GM19025 (cell line): ENCODE data around the gene PPIL6.
"Not testable (repeated sequence)": the region's sequence is repeated elsewhere in the genome, so short reads cannot be mapped to it uniquely, and the experiment has no call there.

Source experiments
- ATAC-seq: cut with Tn5 transposase; IDR thresholded peaks from one replicate; pipeline ENCODE4 v1.9.1; 2021; ENCODE audit warnings: mild to moderate bottlenecking, low read depth, moderate library complexity; ENCODE audit not compliant: unreplicated experiment

Gene PPIL6

DNA sequence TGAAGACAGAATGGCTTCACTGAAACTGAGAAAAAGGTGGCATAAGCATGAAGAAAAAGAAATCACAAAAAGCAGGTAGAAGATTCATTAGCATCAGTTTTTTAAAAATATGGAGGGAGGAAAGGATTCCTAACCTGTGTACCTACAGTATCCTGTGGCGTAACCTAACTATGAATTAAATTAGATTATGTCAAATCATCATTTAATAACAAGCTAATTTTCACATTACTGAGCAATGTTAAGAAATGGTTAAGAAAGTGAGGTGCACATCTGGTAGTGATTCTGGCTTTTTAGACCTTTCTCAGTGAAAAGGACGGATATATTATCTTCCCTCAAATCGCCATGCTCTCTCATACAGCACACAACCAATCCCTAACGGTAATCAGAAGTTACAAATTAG, 70.7 kb downstream of the PPIL6 start:
- no peak for ATAC-seq

DNA sequence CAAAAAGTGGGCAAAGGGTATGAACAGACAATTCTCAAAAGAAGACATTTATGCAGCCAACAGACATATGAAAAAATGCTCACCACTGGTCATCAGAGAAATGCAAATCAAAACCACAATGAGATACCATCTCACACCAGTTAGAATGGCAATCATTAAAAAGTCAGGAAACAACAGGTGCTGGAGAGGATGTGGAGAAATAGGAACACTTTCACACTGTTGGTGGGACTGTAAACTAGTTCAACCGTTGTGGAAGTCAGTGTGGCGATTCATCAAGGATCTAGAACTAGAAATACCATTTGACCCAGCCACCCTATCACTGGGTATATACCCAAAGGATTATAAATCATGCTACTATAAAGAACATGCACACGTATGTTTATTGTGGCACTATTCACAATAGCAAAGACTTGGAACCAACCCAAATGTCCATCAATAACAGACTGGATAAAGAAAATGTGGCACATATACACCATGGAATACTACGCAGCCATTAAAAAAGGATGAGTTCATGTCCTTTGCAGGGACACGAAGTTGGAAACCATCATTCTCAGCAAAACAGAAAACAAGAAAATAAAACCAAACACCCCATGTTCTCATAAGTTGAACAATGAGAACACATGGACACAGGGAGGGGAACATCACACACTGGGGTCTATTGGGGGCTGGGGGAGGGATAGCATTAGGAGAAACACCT, 75.9 kb downstream of the PPIL6 start:
- not testable (repeated sequence) for ATAC-seq

DNA sequence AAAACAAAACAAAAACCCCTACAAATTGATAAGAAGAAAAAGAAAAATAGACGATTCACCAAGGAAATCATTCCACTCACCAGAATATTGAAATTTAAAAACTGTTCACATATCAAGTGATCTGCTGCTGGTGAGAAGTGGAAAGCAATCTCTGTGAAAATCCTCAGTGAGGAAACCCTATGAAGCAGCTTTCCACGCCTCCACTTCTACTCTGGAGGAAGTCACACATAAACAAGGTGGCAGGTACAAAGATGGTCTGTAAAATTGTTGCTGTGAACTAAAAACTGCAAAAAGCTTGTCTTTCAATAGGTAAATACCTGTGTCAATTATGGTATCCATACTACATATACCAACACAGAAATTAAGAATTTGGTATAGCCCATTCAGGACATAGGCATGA, 76.7 kb downstream of the PPIL6 start:
- no peak for ATAC-seq

DNA sequence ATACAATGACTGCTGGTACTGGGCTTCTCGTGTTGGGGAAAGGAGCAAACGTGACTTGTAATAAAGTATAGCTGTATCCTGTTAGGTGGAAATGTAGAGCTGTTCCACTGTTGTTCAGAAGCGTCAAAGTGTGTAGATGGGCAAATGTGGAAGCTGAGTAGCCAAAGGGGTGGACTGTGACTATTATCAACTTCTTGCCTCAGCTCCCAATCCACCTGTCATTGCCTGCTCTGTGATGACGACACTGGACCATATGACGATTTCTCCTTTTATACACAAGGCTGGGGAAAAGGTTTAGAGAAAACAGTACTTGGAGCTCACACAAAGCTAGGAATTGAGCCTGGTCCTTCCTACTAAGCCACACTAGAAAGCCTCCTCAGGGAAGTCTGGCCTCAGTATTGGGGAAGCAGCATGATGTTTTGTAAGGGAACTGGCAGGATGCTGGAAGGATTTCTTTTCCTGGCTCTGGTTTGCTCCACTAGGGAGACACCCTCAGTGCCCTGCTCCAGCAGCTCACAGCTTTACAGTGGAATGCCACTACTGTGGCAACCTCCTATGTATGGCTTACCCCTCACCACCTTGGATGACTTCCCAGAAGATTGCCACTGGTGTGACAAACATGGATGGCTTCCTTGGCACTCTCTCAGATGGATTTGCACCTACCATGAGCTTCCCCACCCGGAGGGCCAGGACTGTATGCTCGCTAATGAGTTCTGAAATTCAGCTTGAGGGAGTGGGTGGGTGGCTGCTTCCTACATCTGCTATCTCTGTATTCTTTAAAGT, 78.1 kb downstream of the PPIL6 start:
- no peak for ATAC-seq

DNA sequence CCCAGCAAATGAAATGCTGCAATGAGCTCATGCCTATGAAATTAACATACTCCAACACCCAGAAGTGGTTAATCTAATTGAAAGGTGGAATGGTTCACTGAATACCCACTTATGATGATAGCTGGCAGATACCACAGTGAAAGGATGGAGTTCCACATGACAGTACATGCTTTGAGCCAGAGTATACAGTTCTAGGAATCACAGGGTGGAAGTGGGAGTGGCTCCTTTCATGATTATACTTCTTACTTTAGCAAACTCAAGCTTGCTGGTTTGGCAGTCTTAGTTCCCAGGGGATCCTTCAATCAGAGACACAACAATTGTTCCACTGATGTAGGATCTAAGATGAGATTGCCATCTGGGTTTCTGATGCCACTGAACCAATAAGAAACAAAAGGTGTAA, 79.6 kb downstream of the PPIL6 start:
- no peak for ATAC-seq

DNA sequence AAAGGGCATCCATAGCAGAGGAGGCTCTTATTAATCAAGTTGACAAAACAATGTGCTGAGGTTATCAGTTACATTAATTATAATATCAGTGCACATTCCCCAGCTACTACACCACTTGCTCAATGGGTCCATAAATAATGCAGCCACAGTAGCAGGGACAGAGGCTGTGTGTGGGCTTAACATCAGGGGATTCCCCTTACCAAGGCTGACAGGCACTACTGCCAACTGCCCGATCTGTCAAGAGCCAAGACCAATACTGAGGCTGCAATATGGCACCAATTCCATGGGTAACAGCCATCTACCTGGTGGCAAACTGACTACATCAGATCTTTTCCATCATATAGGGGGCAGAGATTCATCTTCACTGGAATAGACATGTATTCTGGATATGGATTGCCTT, 80.1 kb downstream of the PPIL6 start:
- ATAC-seq = no peak

DNA sequence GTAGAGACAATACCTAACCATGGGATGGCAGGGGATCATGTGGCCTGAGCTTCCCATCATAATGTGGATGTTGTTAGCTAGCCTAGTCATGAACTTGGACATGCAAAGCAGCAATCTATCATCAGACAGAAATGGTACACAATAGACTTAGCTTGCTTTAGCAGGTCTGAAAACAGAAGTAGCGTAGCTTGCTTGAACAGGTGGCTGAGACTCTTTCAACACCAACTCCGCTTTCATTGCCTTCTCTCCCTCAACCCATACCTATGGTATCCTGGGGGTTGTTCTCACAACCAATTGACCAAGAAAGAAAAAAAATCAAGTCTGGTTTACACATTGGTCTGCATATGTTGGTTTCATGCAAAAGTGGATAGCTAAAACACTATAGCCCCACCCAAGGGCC, 81.2 kb downstream of the PPIL6 start:
- no peak for ATAC-seq

DNA sequence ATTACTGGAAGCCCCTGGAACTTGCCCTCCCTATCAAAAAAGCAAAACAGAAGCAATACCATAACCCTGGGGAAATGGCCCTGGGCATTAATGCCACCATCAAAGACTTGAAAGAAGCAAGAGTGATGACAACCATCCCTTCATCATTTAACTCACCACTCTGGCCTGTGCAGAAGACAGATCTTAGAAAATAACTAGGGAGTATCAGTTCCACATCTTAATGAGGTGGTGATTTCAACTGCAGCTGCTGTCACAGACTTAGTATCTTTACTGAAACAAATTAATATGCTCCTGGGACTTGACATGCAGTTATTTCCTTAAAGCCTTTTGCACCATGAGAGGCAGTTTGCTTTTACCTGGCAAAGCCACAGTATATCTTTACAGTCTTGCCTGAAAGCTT, 82.2 kb downstream of the PPIL6 start:
- no peak for ATAC-seq

DNA sequence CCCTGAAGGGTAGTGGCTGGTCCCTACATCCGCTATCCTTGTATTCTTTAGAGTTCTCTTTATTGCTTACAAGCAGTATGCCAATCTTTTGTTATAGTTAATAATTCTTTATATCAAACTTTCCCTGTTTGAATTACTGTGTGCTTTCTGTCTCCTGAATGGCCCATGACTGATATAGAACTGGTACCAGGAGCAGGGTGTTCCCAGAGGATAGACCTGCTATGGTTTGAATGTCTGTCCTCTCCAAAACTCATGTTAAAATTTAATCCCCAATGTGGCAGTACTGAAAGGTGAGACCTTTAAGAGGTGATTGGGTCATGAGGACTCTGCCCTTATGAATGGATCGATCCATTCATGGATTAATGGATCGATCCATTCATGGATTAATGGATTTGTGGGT, 84.2 kb downstream of the PPIL6 start:
- ATAC-seq = no peak

DNA sequence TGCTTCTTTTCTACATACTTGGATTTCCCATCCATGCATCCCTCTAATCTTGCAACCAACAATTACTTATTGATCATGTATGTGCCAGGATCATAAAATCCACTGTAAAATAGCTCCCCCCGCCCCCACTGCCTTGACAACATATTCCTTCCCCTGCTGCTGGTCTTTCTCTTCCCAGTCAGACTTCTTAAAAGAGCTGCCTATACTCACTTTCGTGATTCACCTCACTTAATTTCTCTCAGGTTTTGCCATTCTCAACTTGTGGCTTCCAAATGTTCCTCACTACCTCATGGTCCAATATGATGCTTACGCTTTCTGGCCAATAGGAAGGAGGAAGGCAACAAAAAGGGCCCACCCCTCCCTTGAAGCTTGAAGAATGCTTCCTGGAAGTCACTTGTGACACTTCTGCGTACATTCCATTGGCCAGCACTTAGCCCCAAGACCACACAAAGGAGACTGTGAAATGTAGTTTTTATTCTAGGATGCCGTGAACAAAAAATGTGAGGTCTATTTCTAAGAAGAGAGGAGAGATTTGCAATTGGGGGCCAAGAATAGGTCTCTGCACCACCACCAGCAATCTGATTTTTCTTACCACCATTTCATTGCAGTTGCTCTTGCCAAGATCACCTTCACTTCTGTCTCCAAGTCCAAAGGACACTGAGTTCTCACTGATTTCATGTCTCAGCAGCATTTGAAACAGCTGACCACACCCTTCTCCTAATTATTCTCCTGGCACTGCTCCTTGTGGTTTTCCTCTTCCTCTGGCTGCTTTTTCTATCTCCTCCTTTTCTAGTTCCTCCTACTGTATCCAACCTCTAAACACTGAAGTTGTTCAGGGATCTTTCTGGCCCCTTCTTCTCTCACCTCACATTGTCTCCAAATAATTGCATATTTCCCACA, 88.9 kb downstream of the PPIL6 start:
- no peak for ATAC-seq

DNA sequence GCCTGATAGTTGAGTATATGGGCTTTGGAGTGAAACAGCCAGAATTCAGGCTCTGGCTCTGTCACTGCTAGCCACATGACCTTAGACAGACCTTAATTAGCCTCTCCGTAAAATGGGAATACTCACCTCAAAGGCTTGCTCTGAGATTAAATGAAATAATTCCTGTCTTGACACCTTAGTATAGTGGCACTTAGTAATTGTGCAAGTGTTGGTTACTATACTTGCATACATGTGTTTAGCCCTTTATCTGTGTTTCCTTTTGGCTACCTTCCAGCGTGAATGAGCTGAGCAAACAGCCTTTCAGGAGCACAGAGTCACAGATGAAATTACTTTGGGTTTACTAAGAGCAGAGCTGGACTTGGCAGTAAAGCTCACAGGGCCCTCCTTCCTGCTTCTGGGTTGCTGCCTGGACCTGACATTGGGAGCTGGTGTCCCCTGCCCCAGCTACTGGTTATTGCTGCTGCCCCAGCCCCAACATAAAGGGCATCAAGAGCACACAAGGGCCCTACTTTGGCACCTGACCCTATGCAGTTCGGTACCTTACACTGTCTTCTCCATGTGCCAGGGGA, 90.9 kb downstream of the PPIL6 start:
- no peak for ATAC-seq

DNA sequence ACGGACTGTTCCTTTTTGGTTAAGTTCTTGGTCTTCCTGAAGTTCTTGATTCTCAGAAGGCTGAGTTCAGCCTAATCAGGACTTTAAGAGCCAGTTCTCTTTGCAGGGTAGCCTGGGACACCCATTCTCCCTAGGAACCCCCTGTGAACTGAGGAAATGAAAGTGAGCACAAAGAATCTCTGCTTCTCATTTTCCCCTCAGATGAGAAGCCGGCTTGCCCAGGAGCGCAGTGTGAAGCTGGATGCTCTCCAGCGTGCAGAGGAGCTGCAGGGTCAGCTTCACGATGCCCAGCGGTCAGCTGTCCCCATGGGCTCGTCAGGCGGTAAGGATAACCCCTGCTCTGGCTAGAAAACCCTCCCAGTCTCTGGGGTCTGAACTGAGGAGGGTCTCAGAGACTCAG, 92.2 kb downstream of the PPIL6 start:
- ATAC-seq = no peak

DNA sequence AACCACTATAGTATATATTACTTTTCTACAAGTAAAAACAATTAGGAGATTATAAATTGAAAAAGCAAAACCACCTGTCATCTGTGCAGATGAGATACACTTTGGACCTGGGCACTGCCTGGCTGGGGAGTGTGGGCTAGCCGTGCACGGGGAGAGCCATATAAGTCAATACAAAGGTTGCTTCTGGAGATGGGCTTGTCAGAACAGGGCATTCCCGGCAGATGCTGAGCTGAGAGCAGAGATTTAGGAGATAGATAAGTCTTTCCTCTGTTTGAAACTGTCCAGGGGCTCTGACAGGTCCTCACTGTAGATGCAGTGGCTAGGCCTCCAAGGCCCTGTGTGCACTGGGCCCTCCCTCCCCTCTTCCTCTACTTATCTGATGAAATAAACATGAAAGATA, 92.6 kb downstream of the PPIL6 start:
- ATAC-seq = no peak

DNA sequence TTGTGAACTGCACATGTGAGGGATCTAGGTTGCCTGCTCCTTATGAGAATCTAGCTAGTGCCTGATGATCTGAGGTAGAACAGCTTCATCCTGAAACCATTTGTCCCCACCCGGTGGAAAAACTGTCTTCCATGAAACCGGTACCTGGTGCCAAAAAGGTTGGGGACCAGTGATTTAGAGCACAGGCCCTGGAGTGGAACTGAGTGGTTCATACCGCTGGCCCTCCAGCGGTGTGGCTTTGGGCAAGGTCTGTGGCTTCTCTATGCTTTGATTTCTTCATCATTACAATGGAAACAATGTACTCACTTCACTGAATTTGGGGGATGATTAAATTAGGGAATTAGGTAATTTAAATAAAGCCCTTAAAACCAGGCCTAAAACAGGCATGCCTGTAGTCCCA, 94.4 kb downstream of the PPIL6 start:
- ATAC-seq = no peak

DNA sequence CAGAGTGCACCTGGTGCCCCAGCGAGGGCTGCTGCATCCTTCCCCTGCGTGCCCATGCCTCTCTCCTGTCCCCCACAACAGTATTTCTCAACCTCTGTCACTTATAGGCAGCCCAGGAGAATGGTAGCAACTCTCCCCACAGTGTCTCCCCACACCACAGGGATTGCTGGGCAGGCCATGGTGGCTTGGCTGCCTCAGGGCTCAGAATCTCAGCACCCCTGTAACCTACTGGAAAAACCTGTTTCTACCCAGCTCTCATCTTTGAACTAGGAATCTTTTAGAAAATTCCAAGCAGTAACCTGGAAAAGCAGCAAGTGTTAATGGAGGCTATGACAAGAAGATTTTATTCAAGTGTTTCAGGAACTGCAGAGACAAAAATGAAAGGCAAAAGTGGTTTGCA, 96.2 kb downstream of the PPIL6 start:
- no peak for ATAC-seq

DNA sequence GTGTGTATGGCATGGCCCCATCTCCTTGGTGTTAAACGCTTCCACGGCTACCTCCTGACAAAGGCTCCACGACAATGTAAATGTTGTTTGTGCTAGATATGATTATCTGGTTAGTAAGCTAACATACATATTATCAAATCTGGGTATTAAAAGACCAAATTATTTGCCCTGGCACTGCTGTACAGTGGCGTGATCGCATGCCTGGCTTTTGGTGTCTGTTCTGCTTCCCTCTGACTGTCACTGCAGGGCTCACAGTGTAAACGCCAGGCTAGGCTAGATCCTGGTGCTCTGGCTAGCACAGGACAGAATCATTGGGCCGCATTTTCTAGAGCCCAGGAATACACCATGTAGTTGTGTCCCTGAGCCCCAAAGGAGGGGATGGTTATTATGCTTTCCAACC, 96.9 kb downstream of the PPIL6 start:
- no peak for ATAC-seq

DNA sequence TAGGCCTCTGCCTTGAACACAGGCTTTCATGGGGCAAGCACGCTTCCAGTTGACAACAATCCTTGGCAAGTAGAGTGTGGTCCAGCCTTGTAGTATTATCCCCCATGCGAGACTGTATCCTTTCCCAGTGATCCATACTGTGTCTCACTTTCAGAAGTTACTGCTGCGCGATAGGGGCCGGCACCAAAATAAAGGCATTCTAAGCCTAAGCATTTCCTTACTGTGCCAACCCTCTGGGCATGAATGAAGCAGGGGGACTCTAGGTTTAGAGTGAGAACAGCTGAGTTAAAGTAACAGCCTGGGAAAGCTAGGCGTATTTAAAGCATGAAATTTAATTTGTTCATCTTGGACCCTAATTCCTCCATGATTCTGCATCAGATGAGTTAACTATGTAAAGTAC, 97.5 kb downstream of the PPIL6 start:
- ATAC-seq = no peak

DNA sequence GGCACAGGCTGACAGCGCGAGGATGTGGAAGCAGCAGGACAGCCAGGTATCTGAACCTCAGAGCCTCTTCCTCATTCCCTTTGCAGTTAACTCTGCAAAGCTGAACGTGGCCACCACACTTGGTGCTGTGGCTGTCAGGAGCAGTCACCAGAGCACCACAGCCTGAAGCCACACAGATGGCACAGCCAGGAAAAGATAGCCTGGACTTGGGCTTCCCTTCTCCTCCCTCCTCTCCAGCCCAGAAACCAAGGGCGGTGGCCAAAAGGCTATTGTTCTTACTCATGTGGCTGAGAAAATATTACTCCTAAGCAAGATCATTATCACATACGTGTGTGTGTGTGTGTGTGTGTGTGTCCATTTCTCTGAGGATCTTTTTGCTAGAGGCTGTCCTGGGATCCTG, 97.9 kb downstream of the PPIL6 start:
- ATAC-seq = no peak

DNA sequence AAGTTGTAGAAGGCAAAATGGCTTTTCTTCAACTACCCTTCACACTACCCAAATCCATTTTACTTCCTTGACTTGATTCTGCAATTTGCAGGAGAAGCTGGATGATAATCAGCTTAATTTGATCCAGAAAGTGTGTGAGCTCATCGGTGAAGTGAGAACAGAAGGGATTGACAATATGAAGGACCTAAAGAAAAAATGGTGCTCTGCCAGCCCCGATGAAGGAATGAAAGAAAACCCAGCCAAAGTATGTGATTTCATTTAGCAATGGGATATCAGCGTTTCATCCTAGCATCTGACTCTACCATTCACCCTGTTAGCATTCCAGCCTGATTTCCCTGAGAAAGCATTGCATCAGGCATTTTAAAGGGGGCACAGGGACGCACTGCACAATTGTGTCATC, 99.6 kb downstream of the PPIL6 start:
- ATAC-seq = no peak
